Neural crest cell (in vitro differentiated cells): ENCODE data around the gene METTL14. TPM values are rescaled to one million over a fixed set of nuclear protein-coding genes. Genes with fewer than 3 reads are reported as not detected.

Experiments used
- DNase-seq: peaks from one replicate; pipeline ENCODE4 v3.0.0; 2021; ENCODE audit warnings: low read depth, mixed read lengths, low spot score
- H3K27ac Mint-ChIP-seq: one replicate; pipeline ENCODE4 v1.8.0; 2021; ENCODE audit warnings: mild to moderate bottlenecking, mixed read lengths; ENCODE audit not compliant: unreplicated experiment
- H3K27me3 Mint-ChIP-seq: 2 replicates; pipeline ENCODE4 v1.8.0; 2021; ENCODE audit warnings: low read depth, mild to moderate bottlenecking, mixed read lengths
- H3K36me3 Mint-ChIP-seq: 2 replicates; pipeline ENCODE4 v1.8.0; 2021; ENCODE audit warnings: low read depth, mild to moderate bottlenecking, mixed read lengths
- H3K4me1 Mint-ChIP-seq: 2 replicates; pipeline ENCODE4 v1.8.0; 2021; ENCODE audit warnings: mixed read lengths
- H3K4me3 Mint-ChIP-seq: one replicate; pipeline ENCODE4 v1.8.0; 2021; ENCODE audit warnings: mild to moderate bottlenecking, mixed read lengths
- H3K9me3 Mint-ChIP-seq: 2 replicates; pipeline ENCODE4 v1.8.0; 2021; ENCODE audit warnings: mixed read lengths
- total RNA-seq: library from RNA; stranded (reverse); gene quantifications from 2 replicates; pipeline ENCODE4 v1.2.1, GENCODE V29; 2021
- TF ChIP-seq, protein P1 (sequence below): fragments of 200-600 bp; sonication (generic); conservative IDR thresholded peaks from 2 replicates; pipeline ENCODE4 v1.5.0; 2021; ENCODE audit warnings: antibody characterized with exemption, mild to moderate bottlenecking

METTL14 gene
- total RNA-seq, 1 donor from 2014 or later = 53.6 TPM

DNA sequence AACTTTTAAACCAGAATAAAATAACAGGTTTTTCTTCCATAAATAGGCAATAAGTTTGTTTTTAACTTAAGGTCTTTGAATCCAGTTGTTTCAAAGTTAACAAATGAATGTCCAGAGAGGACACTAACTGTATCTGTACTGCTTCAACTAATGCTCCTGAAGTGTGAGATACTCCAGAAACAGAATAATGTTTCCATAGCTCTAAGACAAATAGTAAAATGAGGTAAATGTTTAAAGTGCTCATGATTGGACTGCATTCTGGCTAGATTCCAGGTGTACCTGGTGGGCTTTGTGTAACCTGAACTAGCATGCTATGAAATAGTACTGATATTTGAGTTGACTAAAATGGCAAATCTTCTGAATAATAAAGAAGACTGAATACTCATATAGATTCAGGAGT is 51.7 kb downstream of the METTL14 start:
- Mint-ChIP-seq H3K27me3 (no peaks in the 10 kb centered on the region), H3K4me1 (peaks cover 5% of the 10 kb centered on the region), H3K4me3 (no peak overlapping the region), H3K27ac (no peak overlapping the region), H3K9me3 (no peaks in the 10 kb centered on the region), H3K36me3 (no peaks in the 10 kb centered on the region)
- TF ChIP-seq, protein P1, sequence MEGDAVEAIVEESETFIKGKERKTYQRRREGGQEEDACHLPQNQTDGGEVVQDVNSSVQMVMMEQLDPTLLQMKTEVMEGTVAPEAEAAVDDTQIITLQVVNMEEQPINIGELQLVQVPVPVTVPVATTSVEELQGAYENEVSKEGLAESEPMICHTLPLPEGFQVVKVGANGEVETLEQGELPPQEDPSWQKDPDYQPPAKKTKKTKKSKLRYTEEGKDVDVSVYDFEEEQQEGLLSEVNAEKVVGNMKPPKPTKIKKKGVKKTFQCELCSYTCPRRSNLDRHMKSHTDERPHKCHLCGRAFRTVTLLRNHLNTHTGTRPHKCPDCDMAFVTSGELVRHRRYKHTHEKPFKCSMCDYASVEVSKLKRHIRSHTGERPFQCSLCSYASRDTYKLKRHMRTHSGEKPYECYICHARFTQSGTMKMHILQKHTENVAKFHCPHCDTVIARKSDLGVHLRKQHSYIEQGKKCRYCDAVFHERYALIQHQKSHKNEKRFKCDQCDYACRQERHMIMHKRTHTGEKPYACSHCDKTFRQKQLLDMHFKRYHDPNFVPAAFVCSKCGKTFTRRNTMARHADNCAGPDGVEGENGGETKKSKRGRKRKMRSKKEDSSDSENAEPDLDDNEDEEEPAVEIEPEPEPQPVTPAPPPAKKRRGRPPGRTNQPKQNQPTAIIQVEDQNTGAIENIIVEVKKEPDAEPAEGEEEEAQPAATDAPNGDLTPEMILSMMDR = no peak
- DNase-seq = no peak

DNA sequence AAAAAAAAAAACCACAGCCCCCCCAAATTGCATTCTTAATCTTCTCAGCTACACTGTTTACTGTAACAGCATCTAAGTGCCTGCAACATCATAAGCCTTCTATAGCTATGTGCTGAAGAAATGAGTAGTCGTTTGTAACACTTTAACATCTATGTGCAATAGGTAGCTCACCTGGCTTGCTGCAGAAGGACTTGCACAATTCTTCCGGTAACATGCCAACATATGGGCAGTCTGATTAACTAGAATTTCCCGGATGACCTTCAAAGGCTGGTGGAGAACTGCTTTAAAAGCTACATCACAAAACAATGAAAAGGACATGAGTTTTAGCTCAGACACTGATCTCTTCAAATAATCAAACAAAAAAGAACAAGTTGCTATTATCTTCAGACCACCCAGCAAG is 52.9 kb downstream of the METTL14 start:
- DNase-seq = no peak
- Mint-ChIP-seq H3K36me3 (no peaks in the 10 kb centered on the region), H3K4me1 (peaks cover 5% of the 10 kb centered on the region), H3K9me3 (no peaks in the 10 kb centered on the region), H3K27me3 (no peaks in the 10 kb centered on the region), H3K27ac (no peak overlapping the region), H3K4me3 (no peak overlapping the region)
- TF ChIP-seq, protein P1 = no peak

DNA sequence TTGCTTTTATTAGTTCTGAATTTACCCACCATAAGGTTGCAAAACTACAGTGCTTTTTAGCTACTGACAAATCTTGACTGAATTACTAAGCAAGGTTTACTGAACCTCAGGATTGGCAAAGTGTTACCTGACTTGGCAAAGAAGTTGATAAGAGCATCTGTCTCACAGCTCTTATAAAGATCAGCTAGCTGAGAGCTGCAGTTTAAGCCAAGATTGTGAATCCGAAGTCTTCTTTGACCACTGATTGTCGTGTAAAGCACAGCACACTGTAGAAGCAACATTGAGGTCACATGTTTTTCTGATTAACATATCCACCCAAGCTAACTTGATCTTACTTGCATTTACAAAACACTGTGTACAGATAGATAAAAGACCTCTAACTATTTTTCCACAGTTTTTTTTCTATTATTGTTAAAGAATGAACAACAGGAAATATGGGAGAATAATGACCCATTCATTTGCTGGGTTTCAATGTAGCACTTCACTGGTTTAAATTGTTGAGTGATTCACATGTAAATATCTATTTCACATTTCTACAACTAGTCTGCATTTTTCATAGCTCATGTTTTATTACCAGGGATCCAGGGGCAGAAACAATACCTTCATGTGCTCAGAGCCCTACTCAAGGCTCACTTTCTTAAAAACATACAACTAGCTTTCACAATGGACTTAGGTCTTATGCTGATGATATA is 54.0 kb downstream of the METTL14 start:
- H3K36me3 Mint-ChIP-seq = no peaks in the 10 kb centered on the region
- TF ChIP-seq, protein P1 = no peak
- no peak for DNase-seq
- H3K27me3 Mint-ChIP-seq = no peaks in the 10 kb centered on the region
- H3K4me3 Mint-ChIP-seq = no peak overlapping the region
- peaks cover 5% of the 10 kb centered on the region for H3K4me1 Mint-ChIP-seq
- no peak overlapping the region for H3K27ac Mint-ChIP-seq
- H3K9me3 Mint-ChIP-seq = no peaks in the 10 kb centered on the region

DNA sequence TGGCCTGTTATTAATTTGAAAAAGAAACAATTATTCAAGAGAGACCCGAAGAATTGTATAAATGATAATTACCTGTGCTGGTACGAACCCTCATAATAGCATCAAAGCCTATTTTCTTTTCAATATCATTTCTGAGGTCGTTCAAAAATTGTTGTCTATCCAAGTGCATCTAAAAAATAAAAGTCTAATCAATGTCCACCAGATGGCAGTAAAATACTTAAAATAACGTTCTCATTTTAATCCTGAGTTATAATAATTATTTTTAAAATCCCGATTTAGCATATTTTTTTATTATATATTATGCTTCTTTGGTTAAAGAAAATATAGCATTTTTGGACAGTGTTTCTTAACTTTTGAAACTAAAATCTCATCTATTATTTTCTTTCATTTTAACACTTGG is 55.7 kb downstream of the METTL14 start:
- no peak for DNase-seq
- no peaks in the 10 kb centered on the region for H3K36me3 Mint-ChIP-seq
- no peaks in the 10 kb centered on the region for H3K9me3 Mint-ChIP-seq
- H3K4me1 Mint-ChIP-seq = peaks cover 5% of the 10 kb centered on the region
- H3K4me3 Mint-ChIP-seq = no peak overlapping the region
- TF ChIP-seq, protein P1 = peak; percentile 68
- H3K27ac Mint-ChIP-seq = no peak overlapping the region
- H3K27me3 Mint-ChIP-seq = no peaks in the 10 kb centered on the region

DNA sequence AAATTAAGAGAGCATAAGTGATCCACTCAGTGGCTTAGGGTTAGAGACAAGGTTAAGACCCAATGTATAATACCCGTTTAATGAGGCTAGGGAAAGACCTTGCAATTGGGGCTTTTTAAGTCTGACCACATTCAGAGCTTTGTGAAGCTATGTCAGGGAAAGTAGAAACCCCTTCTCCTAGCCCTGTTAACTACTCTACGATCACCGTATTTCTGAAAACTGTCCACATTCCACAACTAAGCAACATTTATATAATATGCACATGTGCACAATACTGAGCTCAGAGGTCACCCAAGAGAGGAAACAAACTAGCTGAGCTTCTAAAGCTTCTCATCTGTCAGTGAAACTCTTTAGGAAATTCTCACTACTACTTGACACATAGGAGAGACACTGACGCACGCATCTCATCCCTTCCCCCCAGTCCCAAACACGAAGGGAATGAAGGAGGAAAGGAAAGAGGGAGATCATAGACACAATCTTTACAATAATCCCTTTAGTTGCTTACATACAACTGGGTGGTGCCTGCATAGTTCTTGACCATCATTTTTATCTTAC is 56.2 kb downstream of the METTL14 start:
- no peaks in the 10 kb centered on the region for H3K9me3 Mint-ChIP-seq
- TF ChIP-seq, protein P1 = no peak
- DNase-seq = no peak
- H3K27me3 Mint-ChIP-seq = no peaks in the 10 kb centered on the region
- H3K4me3 Mint-ChIP-seq = no peak overlapping the region
- H3K27ac Mint-ChIP-seq = no peak overlapping the region
- H3K36me3 Mint-ChIP-seq = no peaks in the 10 kb centered on the region
- H3K4me1 Mint-ChIP-seq = peaks cover 5% of the 10 kb centered on the region
